ENCODE measurements around the gene FECH.

Gene FECH

GRCh38 chr18:57583297-57583835, 3.1 kb downstream of the FECH start:
- no peak for DNase-seq

- DNase-seq, result peak in 4 of 58 donors; percentile 11 to 26 (median 11)
Observed at GRCh38 chr18:57581301-57581934, 5.1 kb downstream of the FECH start.

DNA sequence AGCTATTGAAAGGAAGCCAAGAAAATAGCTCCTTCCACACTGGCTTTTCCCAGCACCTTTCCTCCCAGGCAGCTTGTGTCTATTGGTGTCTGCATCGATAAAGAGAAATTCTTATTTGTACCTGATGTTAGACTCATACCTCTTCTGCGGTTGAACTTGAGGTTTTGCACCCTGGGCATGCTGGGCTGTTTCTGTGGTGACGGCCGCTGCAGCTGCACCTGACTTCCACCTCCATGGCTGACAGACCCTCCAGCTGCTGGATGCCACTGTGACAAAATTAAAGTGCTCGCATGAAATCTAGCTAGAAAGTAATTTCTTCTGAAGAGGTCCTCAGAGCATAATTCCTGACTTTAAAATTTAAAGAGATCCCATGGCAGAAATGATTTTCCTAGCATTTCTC, 6.6 kb downstream of the FECH start:
- DNase-seq, result no peak

GRCh38 chr18:57576316-57576715, 10.2 kb downstream of the FECH start:
- no peak for DNase-seq

- DNase-seq, result no peak
Observed at GRCh38 chr18:57575542-57575941, 11.0 kb downstream of the FECH start.

DNA sequence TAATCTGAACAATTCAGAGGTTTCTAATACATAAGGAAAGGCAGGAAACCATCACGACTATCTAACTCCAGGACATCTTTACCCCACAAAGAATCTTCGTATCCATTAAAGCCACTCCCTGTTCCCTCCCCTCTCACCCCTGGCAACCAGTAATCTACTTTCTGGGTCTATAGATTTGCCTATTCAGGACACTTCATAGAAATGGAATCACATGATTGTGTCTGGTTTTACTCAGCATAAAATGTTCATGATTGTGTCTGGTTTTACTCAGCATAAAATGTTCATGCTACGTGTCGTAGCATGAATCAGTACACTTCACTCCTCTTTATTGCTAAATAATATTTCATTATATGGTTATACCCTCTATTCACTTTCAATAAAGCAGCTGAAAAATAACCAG, 11.6 kb downstream of the FECH start:
- no peak for DNase-seq

- no peak for DNase-seq
Observed at GRCh38 chr18:57570162-57570561, 16.3 kb downstream of the FECH start.

DNA sequence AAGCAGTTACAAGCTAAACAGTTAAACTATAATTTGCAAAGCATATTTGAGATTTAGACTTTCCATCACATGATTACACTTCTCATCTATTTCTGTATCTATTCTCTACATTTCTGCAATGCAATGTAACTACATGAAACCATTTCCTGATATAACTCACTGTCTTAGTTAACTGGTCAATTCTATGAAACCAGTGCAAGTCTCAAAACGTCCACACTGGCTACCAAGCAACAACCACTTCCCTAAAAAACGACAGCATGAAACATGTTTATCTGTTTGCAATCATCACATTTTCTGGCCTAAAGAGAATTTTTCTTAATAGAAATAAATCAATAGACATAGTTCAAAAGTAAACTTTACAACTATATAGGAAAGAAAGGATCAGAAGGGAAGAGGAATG, 17.4 kb downstream of the FECH start:
- no peak for DNase-seq

GRCh38 chr18:57561728-57562423, 24.6 kb downstream of the FECH start:
- DNase-seq, result peak in 16 of 58 donors; percentile 2 to 43 (median 9)

GRCh38 chr18:57561261-57561660, 25.2 kb downstream of the FECH start:
- DNase-seq, result peak in 1 of 58 donors; percentile 10

DNA sequence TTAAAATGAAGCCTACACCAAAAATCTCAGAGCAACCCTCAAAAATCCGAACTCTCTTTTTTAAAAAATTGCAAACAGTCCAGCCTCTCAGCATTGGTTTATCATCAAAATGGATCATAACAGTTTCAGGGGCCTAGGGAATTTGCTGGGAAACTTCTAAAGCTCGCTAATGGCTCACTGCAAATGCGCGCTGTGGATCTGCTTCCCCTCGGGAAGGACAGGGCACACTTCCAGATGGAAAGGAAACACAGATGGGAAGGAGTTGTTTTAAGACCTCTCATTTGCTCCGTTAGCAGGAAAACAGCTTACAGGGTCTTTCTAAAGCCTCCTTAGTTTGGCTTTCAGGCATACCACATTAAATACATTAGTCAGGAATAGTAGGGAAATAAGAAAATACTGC, 27.2 kb downstream of the FECH start:
- DNase-seq, result no peak

DNA sequence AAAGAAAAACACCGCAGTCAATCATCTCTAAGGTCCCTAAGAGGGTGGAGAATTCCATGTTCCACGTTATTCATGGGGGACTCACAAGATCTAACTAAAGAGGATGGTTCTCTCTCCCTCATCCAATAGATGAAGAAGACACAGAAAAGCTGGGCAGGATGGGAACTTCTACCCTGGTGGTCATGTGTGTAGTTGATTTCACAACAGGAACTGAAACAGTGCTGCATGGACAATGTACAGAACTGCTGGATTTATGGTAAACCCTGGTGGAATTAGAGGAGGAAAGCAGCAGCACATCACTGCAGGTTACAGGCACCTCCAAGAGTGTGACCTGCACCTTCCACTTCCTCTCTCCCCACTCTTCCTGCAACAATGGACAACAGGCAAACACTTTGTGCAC, 31.4 kb downstream of the FECH start:
- DNase-seq, result no peak

- no peak for DNase-seq
Observed at GRCh38 chr18:57550510-57550909, 36.0 kb downstream of the FECH start.

GRCh38 chr18:57547260-57547659, 39.2 kb downstream of the FECH start:
- no peak for DNase-seq

DNA sequence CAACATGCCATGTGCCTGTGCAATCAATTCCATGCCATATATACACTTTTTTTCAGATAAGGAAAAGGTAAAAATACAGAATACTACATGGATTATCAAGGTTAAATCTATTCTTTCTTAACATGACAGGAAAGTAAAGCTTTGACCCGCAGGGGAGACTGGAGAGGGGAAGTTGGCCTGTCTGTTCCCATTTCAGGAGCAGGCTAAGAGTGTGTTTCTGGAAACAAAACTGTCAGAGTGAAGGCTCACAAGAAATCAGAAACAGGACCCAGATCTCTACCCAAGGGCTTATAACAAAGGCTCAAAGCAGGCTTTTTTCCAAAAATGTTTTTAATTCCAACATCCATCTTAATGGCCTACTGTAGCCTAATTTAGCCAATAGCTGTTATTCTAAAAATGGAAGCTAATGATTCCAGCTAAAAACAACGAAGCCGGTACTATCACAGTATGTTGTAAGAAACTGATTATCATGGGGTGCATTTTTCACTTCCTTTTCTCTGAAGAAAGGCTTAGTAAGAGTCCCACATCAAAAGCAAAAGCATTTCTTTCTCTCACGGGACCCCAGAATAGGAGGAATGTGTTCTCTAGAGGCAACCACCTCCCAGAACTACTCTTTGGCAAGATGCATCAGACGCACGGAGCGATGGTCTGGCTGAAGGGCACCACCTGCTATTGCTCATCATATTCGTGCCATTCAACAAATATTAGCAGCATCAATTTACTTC, 41.4 kb downstream of the FECH start:
- DNase-seq, result peak in 1 of 58 donors; percentile 6

GRCh38 chr18:57543560-57543959, 42.9 kb downstream of the FECH start:
- no peak for DNase-seq

GRCh38 chr18:57542812-57543427, 43.6 kb downstream of the FECH start:
- no peak for DNase-seq

DNA sequence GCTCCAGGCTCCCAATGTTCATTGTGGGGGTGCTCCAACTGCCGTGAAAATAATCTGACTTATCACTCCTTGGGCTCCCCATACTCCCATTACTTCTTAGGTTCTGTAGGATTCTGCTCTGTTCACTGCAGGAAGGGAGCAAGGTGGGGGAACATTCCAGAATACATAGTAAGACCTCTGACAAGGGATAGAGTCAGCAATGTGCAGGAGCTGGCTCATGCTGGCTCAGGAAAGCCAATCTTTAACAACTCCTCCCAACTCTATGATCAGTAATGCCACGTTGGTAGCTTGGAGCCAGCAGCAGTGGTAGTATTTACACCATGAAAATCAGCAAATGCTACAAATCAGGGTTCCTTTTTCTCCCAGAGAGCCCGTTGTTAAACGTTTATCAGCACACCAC, 44.4 kb downstream of the FECH start:
- DNase-seq, result no peak

DNA sequence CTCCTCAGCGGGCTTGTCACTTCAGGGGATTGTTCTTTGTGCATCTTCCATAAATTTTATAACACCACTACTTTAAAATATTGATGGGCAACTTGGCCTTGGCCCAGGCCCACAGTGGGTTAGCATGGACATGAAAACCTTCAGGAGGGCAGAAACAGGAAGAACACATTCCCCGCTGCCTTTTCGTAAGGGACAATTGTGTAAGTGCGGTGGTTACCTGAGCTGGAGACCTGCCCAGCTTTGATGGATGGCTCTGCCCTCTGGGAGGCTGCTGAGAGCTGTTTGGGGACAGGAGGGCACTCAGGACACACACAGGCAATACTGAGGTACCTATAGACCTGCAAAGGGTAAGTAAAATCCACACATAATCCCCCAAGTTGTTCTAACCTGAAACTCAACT, 46.8 kb downstream of the FECH start:
- DNase-seq, result no peak

DNA sequence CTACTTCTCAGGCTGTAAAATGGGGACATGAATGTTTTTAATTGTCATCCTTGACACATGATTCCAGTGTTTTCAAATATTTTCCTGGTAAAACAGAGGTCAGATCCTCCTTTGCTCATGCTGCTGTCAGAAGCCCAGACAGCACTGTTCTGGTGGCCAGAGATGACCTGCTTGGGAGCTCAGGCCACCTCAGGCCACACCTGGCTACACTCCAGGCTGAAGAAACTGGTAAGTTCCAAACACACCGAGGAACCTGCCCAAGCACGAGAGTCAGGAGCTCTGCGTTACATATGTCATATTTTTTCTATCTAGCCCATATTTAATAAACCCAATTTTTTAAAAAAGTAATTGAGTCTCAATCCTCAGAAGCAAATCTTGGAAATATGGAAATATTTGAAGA, 47.9 kb downstream of the FECH start:
- no peak for DNase-seq

- DNase-seq, result no peak
Observed at GRCh38 chr18:57534511-57534909, 52.0 kb downstream of the FECH start.

Data from anterior cingulate cortex (tissue), 58 donors.